CD4-positive, CD25-positive, alpha-beta regulatory T cell (primary cell): ENCODE results near the gene PTPN12. TPM values are rescaled to one million over a fixed set of nuclear protein-coding genes. Genes with fewer than 3 reads are reported as not detected.

Experiments used
- ATAC-seq, 2 donors: fragments of 150-1000 bp; cut with Tn5 transposase; one replicate each; pipeline ENCODE4 v1.10.0; 2021; ENCODE audit warnings: low read depth in 2 of 2, moderate number of reproducible peaks in 2 of 2, moderate library complexity in 1 of 2
- DNase-seq, 3 donors: peaks; one replicate each; pipeline versions ENCODE4 v3.0.0 to v3.0.0-alpha.2; 2012 to 2022; ENCODE audit warnings: mixed read lengths in 1 of 3
- H3K27ac ChIP-seq: one replicate; pipeline ENCODE4 v1.7.0; 2013; ENCODE audit warnings: mild to moderate bottlenecking, low read length; ENCODE audit not compliant: insufficient read depth, poor library complexity, severe bottlenecking
- H3K27me3 ChIP-seq: one replicate; pipeline ENCODE4 v1.7.0; 2013; ENCODE audit warnings: low read length; ENCODE audit not compliant: control insufficient read depth, insufficient read depth
- H3K36me3 ChIP-seq: one replicate; pipeline ENCODE4 v1.7.0; 2013; ENCODE audit warnings: mild to moderate bottlenecking, low read length, moderate library complexity; ENCODE audit not compliant: control insufficient read depth, insufficient read depth
- H3K4me1 ChIP-seq: 2 replicates; pipeline ENCODE4 v1.7.0; 2013; ENCODE audit warnings: mild to moderate bottlenecking, low read length; ENCODE audit not compliant: insufficient read depth, control insufficient read depth, poor library complexity, severe bottlenecking
- H3K4me3 ChIP-seq: one replicate; pipeline ENCODE4 v1.7.0; 2013; ENCODE audit warnings: low read depth, mild to moderate bottlenecking, low read length, moderate library complexity
- H3K9me3 ChIP-seq, 2 experiments: 1 replicate in 1 of 2; 2 replicates in 1 of 2; pipeline ENCODE4 v1.7.0; 2013; ENCODE audit warnings: low read length in 2 of 2, mild to moderate bottlenecking in 1 of 2, moderate library complexity in 1 of 2; ENCODE audit not compliant: control insufficient read depth in 2 of 2
- H3K27ac Mint-ChIP-seq, 3 donors: one replicate each; pipeline ENCODE4 v1.8.0; 2020 to 2022; ENCODE audit warnings: mild to moderate bottlenecking in 3 of 3, mixed read lengths in 3 of 3, moderate library complexity in 2 of 3
- H3K27me3 Mint-ChIP-seq: one replicate; pipeline ENCODE4 v1.8.0; 2022; ENCODE audit warnings: mild to moderate bottlenecking, mixed read lengths
- H3K36me3 Mint-ChIP-seq: one replicate; pipeline ENCODE4 v1.8.0; 2020; ENCODE audit warnings: mixed read lengths
- H3K4me1 Mint-ChIP-seq, 4 donors: one replicate each; pipeline ENCODE4 v1.8.0; 2020 to 2022; ENCODE audit warnings: mixed read lengths in 4 of 4, mild to moderate bottlenecking in 1 of 4
- H3K4me3 Mint-ChIP-seq, 4 donors: one replicate each; pipeline ENCODE4 v1.8.0; 2020 to 2022; ENCODE audit warnings: mild to moderate bottlenecking in 4 of 4, mixed read lengths in 4 of 4, moderate library complexity in 3 of 4
- H3K9me3 Mint-ChIP-seq, 7 donors: one replicate each; pipeline ENCODE4 v1.8.0; 2020 to 2022; ENCODE audit warnings: mixed read lengths in 7 of 7, mild to moderate bottlenecking in 3 of 7, moderate library complexity in 2 of 7
- polyA plus RNA-seq, 4 donors: library from polyadenylated mRNA; unstranded; fragments of 300-500 nt; fragmentation: Illumina TruSeq; gene quantifications; one replicate each; pipeline ENCODE4 v1.2.3, GENCODE V29; 2021
- total RNA-seq: library from RNA; stranded (reverse); gene quantifications from one replicate; pipeline ENCODE4 v1.2.3, GENCODE V29; 2022

The PTPN12 gene
- total and polyA plus RNA-seq, 5 donors from 2014 or later, result 0.41 to 15.8 (median 0.57) TPM

GRCh38 chr7:77655356-77655755, 118.3 kb downstream of the PTPN12 start:
- Histone ChIP-seq H3K36me3 (no peaks in the 10 kb centered on the region), H3K27ac (no peak overlapping the region), H3K4me3 (no peak overlapping the region), H3K9me3 (no peaks in the 10 kb centered on the region), H3K4me1 (no peaks in the 10 kb centered on the region), H3K27me3 (no peaks in the 10 kb centered on the region)
- Mint-ChIP-seq H3K4me1 (no peaks in the 10 kb centered on the region), H3K27ac (peak overlapping the region; percentile 36 to 53 (median 51)), H3K4me3 (no peak overlapping the region), H3K27me3 (no peaks in the 10 kb centered on the region), H3K36me3 (peaks cover 4% of the 10 kb centered on the region), H3K9me3 (no peaks in the 10 kb centered on the region)
- ATAC-seq (no peak), DNase-seq (no peak)

GRCh38 chr7:77655836-77656455, 118.9 kb downstream of the PTPN12 start:
- H3K4me3 ChIP-seq, result no peak overlapping the region
- no peaks in the 10 kb centered on the region for H3K4me1 Mint-ChIP-seq
- no peak overlapping the region for H3K4me3 Mint-ChIP-seq
- peaks cover 4% of the 10 kb centered on the region for H3K36me3 Mint-ChIP-seq
- H3K27me3 Mint-ChIP-seq, result no peaks in the 10 kb centered on the region
- H3K27ac Mint-ChIP-seq, result peak overlapping the region in 1 of 3 donors; percentile 36
- no peak for ATAC-seq
- no peaks in the 10 kb centered on the region for H3K36me3 ChIP-seq
- no peaks in the 10 kb centered on the region for H3K4me1 ChIP-seq
- DNase-seq, result no peak
- no peaks in the 10 kb centered on the region for H3K9me3 ChIP-seq
- no peaks in the 10 kb centered on the region for H3K9me3 Mint-ChIP-seq
- no peaks in the 10 kb centered on the region for H3K27me3 ChIP-seq
- H3K27ac ChIP-seq, result no peak overlapping the region

- Histone ChIP-seq H3K9me3 (no peaks in the 10 kb centered on the region), H3K4me1 (no peaks in the 10 kb centered on the region), H3K27me3 (no peaks in the 10 kb centered on the region), H3K36me3 (no peaks in the 10 kb centered on the region), H3K4me3 (no peak overlapping the region), H3K27ac (no peak overlapping the region)
- no peaks in the 10 kb centered on the region for H3K9me3 Mint-ChIP-seq
- H3K4me1 Mint-ChIP-seq, result no peaks in the 10 kb centered on the region
- no peak overlapping the region for H3K27ac Mint-ChIP-seq
- H3K36me3 Mint-ChIP-seq, result peaks cover 4% of the 10 kb centered on the region
- ATAC-seq, result peak; percentile 50 to 53
- DNase-seq, result peak in 2 of 3 donors; percentile 53 to 65
- H3K4me3 Mint-ChIP-seq, result peak overlapping the region in 1 of 4 donors; percentile 7
- H3K27me3 Mint-ChIP-seq, result no peaks in the 10 kb centered on the region
Observed at GRCh38 chr7:77657427-77658224, 120.5 kb downstream of the PTPN12 start.

- H3K27me3 Mint-ChIP-seq, result no peaks in the 10 kb centered on the region
- no peaks in the 10 kb centered on the region for H3K9me3 Mint-ChIP-seq
- Histone ChIP-seq H3K27me3 (no peaks in the 10 kb centered on the region), H3K4me1 (no peaks in the 10 kb centered on the region), H3K27ac (no peak overlapping the region), H3K4me3 (no peak overlapping the region), H3K36me3 (no peaks in the 10 kb centered on the region), H3K9me3 (no peaks in the 10 kb centered on the region)
- no peak overlapping the region for H3K27ac Mint-ChIP-seq
- no peaks in the 10 kb centered on the region for H3K4me1 Mint-ChIP-seq
- DNase-seq (no peak), ATAC-seq (no peak)
- H3K36me3 Mint-ChIP-seq, result peaks cover 4% of the 10 kb centered on the region
- H3K4me3 Mint-ChIP-seq, result no peak overlapping the region
Observed at GRCh38 chr7:77658928-77659327, 121.8 kb downstream of the PTPN12 start.

- Histone ChIP-seq H3K27me3 (no peaks in the 10 kb centered on the region), H3K27ac (no peak overlapping the region), H3K4me1 (no peaks in the 10 kb centered on the region), H3K4me3 (no peak overlapping the region), H3K9me3 (no peaks in the 10 kb centered on the region), H3K36me3 (no peaks in the 10 kb centered on the region)
- Mint-ChIP-seq H3K27ac (no peak overlapping the region), H3K4me1 (no peaks in the 10 kb centered on the region), H3K27me3 (no peaks in the 10 kb centered on the region), H3K9me3 (no peaks in the 10 kb centered on the region), H3K36me3 (no peaks in the 10 kb centered on the region), H3K4me3 (no peak overlapping the region)
- ATAC-seq (no peak), DNase-seq (no peak)
Observed at GRCh38 chr7:77661816-77662215, 124.7 kb downstream of the PTPN12 start.

- Histone ChIP-seq H3K4me1 (no peaks in the 10 kb centered on the region), H3K27me3 (no peaks in the 10 kb centered on the region), H3K36me3 (no peaks in the 10 kb centered on the region), H3K9me3 (no peaks in the 10 kb centered on the region), H3K27ac (no peak overlapping the region), H3K4me3 (no peak overlapping the region)
- Mint-ChIP-seq H3K4me1 (no peaks in the 10 kb centered on the region), H3K27me3 (no peaks in the 10 kb centered on the region), H3K9me3 (no peaks in the 10 kb centered on the region), H3K27ac (no peak overlapping the region), H3K36me3 (no peaks in the 10 kb centered on the region), H3K4me3 (no peak overlapping the region)
- DNase-seq, result no peak
- ATAC-seq, result no peak
Observed at GRCh38 chr7:77662869-77663268, 125.8 kb downstream of the PTPN12 start.

- H3K4me1 Mint-ChIP-seq, result no peaks in the 10 kb centered on the region
- H3K9me3 Mint-ChIP-seq, result no peaks in the 10 kb centered on the region
- Histone ChIP-seq H3K36me3 (no peaks in the 10 kb centered on the region), H3K4me1 (no peaks in the 10 kb centered on the region), H3K9me3 (no peaks in the 10 kb centered on the region), H3K4me3 (no peak overlapping the region), H3K27me3 (no peaks in the 10 kb centered on the region), H3K27ac (no peak overlapping the region)
- DNase-seq, result no peak
- no peak overlapping the region for H3K27ac Mint-ChIP-seq
- no peak overlapping the region for H3K4me3 Mint-ChIP-seq
- H3K36me3 Mint-ChIP-seq, result no peaks in the 10 kb centered on the region
- H3K27me3 Mint-ChIP-seq, result no peaks in the 10 kb centered on the region
- ATAC-seq, result no peak
Observed at GRCh38 chr7:77664715-77665114, 127.6 kb downstream of the PTPN12 start.

- H3K27ac Mint-ChIP-seq, result no peak overlapping the region
- no peaks in the 10 kb centered on the region for H3K27me3 Mint-ChIP-seq
- ATAC-seq, result no peak
- DNase-seq, result no peak
- no peaks in the 10 kb centered on the region for H3K36me3 Mint-ChIP-seq
- no peaks in the 10 kb centered on the region for H3K9me3 ChIP-seq
- H3K9me3 Mint-ChIP-seq, result no peaks in the 10 kb centered on the region
- no peaks in the 10 kb centered on the region for H3K4me1 ChIP-seq
- H3K36me3 ChIP-seq, result no peaks in the 10 kb centered on the region
- H3K4me3 ChIP-seq, result no peak overlapping the region
- H3K4me1 Mint-ChIP-seq, result no peaks in the 10 kb centered on the region
- no peaks in the 10 kb centered on the region for H3K27me3 ChIP-seq
- no peak overlapping the region for H3K4me3 Mint-ChIP-seq
- no peak overlapping the region for H3K27ac ChIP-seq
Observed at GRCh38 chr7:77665161-77665560, 128.1 kb downstream of the PTPN12 start.
